Caco-2 (cell line): Measurements from ENCODE around the gene THAP3. TPM values are rescaled to one million over a fixed set of nuclear protein-coding genes. Genes with fewer than 3 reads are reported as not detected.
"Not testable (repeated sequence)": the region's sequence is repeated elsewhere in the genome, so short reads cannot be mapped to it uniquely, and the experiment has no call there.

ENCODE experiments used
- BruUV-seq: library from RNA; stranded (reverse); fragments of 400-500 nt; replicated peaks from 2 replicates; lab custom pipeline; 2021; lab: Mats Ljungman, UMichigan
- CTCF ChIA-PET: fragments of 300-600 bp; sonication (Branson Sonifier 250); formaldehyde crosslinking; loops from one replicate; lab custom pipeline; 2022; ENCODE audit warnings: antibody characterized with exemption; lab: Charles Lee
- POLR2A ChIA-PET: fragments of 300-600 bp; sonication (Branson Sonifier 250); formaldehyde crosslinking; loops from one replicate; lab custom pipeline; 2022; ENCODE audit warnings: antibody characterized with exemption; lab: Charles Lee
- DNase-seq, 2 experiments: peaks; one replicate each; pipeline versions ENCODE4 v3.0.0 to v3.0.0-alpha.2; 2020 to 2022
- H3K27me3 ChIP-seq: replicated peaks from 2 replicates; pipeline ENCODE4 v1.6.0; 2011; ENCODE audit warnings: low read length; ENCODE audit not compliant: control insufficient read depth, insufficient read depth
- H3K36me3 ChIP-seq: 2 replicates; pipeline ENCODE4 v1.5.1; 2011; ENCODE audit warnings: low read length; ENCODE audit not compliant: control insufficient read depth, insufficient read depth
- H3K4me1 ChIP-seq: fragments of 250-450 bp; sonication (Bioruptor Pico); 2 replicates; pipeline ENCODE4 v1.5.1; 2020; ENCODE audit warnings: mild to moderate bottlenecking
- H3K4me3 ChIP-seq: 2 replicates; pipeline ENCODE4 v1.5.1; 2011; ENCODE audit warnings: low read depth, mild to moderate bottlenecking, control low read depth, low read length
- H3K9me3 ChIP-seq: fragments of 250-450 bp; sonication (Bioruptor Pico); 2 replicates; pipeline ENCODE4 v1.5.1; 2020; ENCODE audit warnings: mild to moderate bottlenecking, moderate library complexity
- H3K27ac Mint-ChIP-seq: one replicate; pipeline ENCODE4 v1.8.0; 2022; ENCODE audit warnings: mixed read lengths; ENCODE audit not compliant: unreplicated experiment
- H3K27me3 Mint-ChIP-seq: one replicate; pipeline ENCODE4 v1.8.0; 2022; ENCODE audit warnings: mixed read lengths; ENCODE audit not compliant: insufficient read depth, unreplicated experiment
- H3K36me3 Mint-ChIP-seq: one replicate; pipeline ENCODE4 v1.8.0; 2022; ENCODE audit warnings: mild to moderate bottlenecking, mixed read lengths; ENCODE audit not compliant: insufficient read depth, unreplicated experiment
- H3K4me1 Mint-ChIP-seq: one replicate; pipeline ENCODE4 v1.8.0; 2022; ENCODE audit warnings: low read depth, mixed read lengths; ENCODE audit not compliant: unreplicated experiment
- H3K4me3 Mint-ChIP-seq: one replicate; pipeline ENCODE4 v1.8.0; 2022; ENCODE audit warnings: mild to moderate bottlenecking, moderate library complexity, mixed read lengths; ENCODE audit not compliant: unreplicated experiment
- H3K9me3 Mint-ChIP-seq: one replicate; pipeline ENCODE4 v1.8.0; 2022; ENCODE audit warnings: mixed read lengths; ENCODE audit not compliant: unreplicated experiment
- CTCF ChIP-seq, 2 experiments: fragments of 200-600 bp in 1 of 2; IDR thresholded peaks; 1 replicate in 1 of 2; 2 replicates in 1 of 2; pipeline versions ENCODE4 v1.5.1 to v1.8.0; 2011 to 2022; ENCODE audit warnings: antibody characterized with exemption in 1 of 2, control low read depth in 1 of 2, inconsistent platforms in 1 of 2, low read depth in 1 of 2, low read length in 1 of 2, mild to moderate bottlenecking in 1 of 2, moderate library complexity in 1 of 2; ENCODE audit not compliant: insufficient read depth in 1 of 2, severe bottlenecking in 1 of 2, unreplicated experiment in 1 of 2
- intact Hi-C: fragments of 100-400 bp; cut with micrococcal nuclease; formaldehyde crosslinking; loops from one replicate; pipeline ENCODE4 v1.10.0; 2022; ENCODE audit not compliant: unreplicated experiment
- total RNA-seq: library from RNA; stranded (reverse); gene quantifications from 2 replicates; pipeline ENCODE4 v1.2.3, GENCODE V29; 2022

The THAP3 gene
- total RNA-seq, 1 experiment from 2014 or later = 13.5 TPM

GRCh38 chr1:6634371-6635052 lies 9.8 kb downstream of the THAP3 start:
- H3K27me3 Mint-ChIP-seq = no peaks in the 10 kb centered on the region
- H3K4me1 Mint-ChIP-seq = no peaks in the 10 kb centered on the region
- CTCF ChIA-PET = interaction anchor here (0.5 to 0.8 kb wide), 4 partner anchors 9 to 170 kb away, joined by 4 to 8 read pairs (median 5); partner anchors contain the start of gene ZBTB48
- H3K9me3 Mint-ChIP-seq = no peaks in the 10 kb centered on the region
- POLR2A ChIA-PET = no interaction called here
- Histone ChIP-seq H3K36me3 (no peaks in the 10 kb centered on the region; the same call in none of the 2 replicates), H3K9me3 (no peaks in the 10 kb centered on the region), H3K4me3 (no peak overlapping the region), H3K4me1 (no peaks in the 10 kb centered on the region), H3K27me3 (no peaks in the 10 kb centered on the region)
- no TSS peak for BruUV-seq
- H3K27ac Mint-ChIP-seq = no peak overlapping the region
- intact Hi-C loops = no loop called here
- H3K36me3 Mint-ChIP-seq = peaks cover 21% of the 10 kb centered on the region
- peak in 1 of 2 experiments; percentile 64 for TF ChIP-seq CTCF (IDR thresholded peaks at IDR 0.05; ENCODE audit: insufficient read depth in 1 of 2, low read depth in 1 of 2, low read length in 1 of 2, severe bottlenecking in 1 of 2, unreplicated experiment in 1 of 2)
- no peak overlapping the region for H3K4me3 Mint-ChIP-seq
- DNase-seq = peak; percentile 51 to 69

GRCh38 chr1:6635161-6635909 lies 10.7 kb downstream of the THAP3 start:
- Mint-ChIP-seq H3K4me3 (no peak overlapping the region), H3K4me1 (no peaks in the 10 kb centered on the region), H3K9me3 (no peaks in the 10 kb centered on the region), H3K27me3 (no peaks in the 10 kb centered on the region), H3K27ac (no peak overlapping the region), H3K36me3 (peaks cover 23% of the 10 kb centered on the region)
- Histone ChIP-seq H3K9me3 (no peaks in the 10 kb centered on the region), H3K27me3 (no peaks in the 10 kb centered on the region), H3K4me1 (no peaks in the 10 kb centered on the region), H3K36me3 (no peaks in the 10 kb centered on the region; the same call in none of the 2 replicates), H3K4me3 (no peak overlapping the region)
- ChIA-PET CTCF (interaction anchor here (0.5 to 0.8 kb wide), 3 partner anchors 24 to 169 kb away, joined by 4 to 8 read pairs (median 6); partner anchors contain the start of gene ZBTB48), POLR2A (no interaction called here)
- intact Hi-C loops = no loop called here
- no peak for DNase-seq
- BruUV-seq = TSS peak; percentile 56
- no peak for TF ChIP-seq CTCF (IDR thresholded peaks at IDR 0.05; ENCODE audit: insufficient read depth in 1 of 2, low read depth in 1 of 2, low read length in 1 of 2, severe bottlenecking in 1 of 2, unreplicated experiment in 1 of 2)

GRCh38 chr1:6635910-6636760 lies 11.5 kb downstream of the THAP3 start:
- Histone ChIP-seq H3K4me3 (no peak overlapping the region), H3K36me3 (no peaks in the 10 kb centered on the region; the same call in none of the 2 replicates), H3K27me3 (no peaks in the 10 kb centered on the region), H3K4me1 (no peaks in the 10 kb centered on the region), H3K9me3 (no peaks in the 10 kb centered on the region)
- H3K4me3 Mint-ChIP-seq = no peak overlapping the region
- no TSS peak for BruUV-seq
- no peaks in the 10 kb centered on the region for H3K4me1 Mint-ChIP-seq
- ChIA-PET POLR2A (no interaction called here), CTCF (no interaction called here)
- H3K27me3 Mint-ChIP-seq = no peaks in the 10 kb centered on the region
- H3K9me3 Mint-ChIP-seq = no peaks in the 10 kb centered on the region
- H3K27ac Mint-ChIP-seq = no peak overlapping the region
- peaks cover 25% of the 10 kb centered on the region for H3K36me3 Mint-ChIP-seq
- intact Hi-C loops = no loop called here
- TF ChIP-seq CTCF (IDR thresholded peaks at IDR 0.05; ENCODE audit: insufficient read depth in 1 of 2, low read depth in 1 of 2, low read length in 1 of 2, severe bottlenecking in 1 of 2, unreplicated experiment in 1 of 2) = no peak
- no peak for DNase-seq

- POLR2A ChIA-PET, DNase-seq, H3K4me1 Mint-ChIP-seq, H3K36me3 ChIP-seq, H3K9me3 ChIP-seq, H3K9me3 Mint-ChIP-seq, H3K27me3 ChIP-seq, intact Hi-C loops, H3K27ac Mint-ChIP-seq, H3K4me3 Mint-ChIP-seq, BruUV-seq, H3K4me1 ChIP-seq, H3K4me3 ChIP-seq, H3K27me3 Mint-ChIP-seq: not testable (repeated sequence)
- peaks cover 30% of the 10 kb centered on the region for H3K36me3 Mint-ChIP-seq
- CTCF ChIA-PET = interaction anchor here (1.0 kb wide), 1 partner anchor 10 kb away, joined by 5 read pairs; no protein-coding TSS in a partner anchor
These were observed 12.1 kb downstream of the THAP3 start for GRCh38 chr1:6636778-6637177.
